ENCODE results near the gene CCDC134.

GRCh38 chr22:41780746-41781505, 19.6 kb upstream of the CCDC134 start:
- no peak for TF ChIP-seq GABPA (IDR thresholded peaks at IDR 0.05; ENCODE audit: low read depth)
- TF ChIP-seq ELF1 (IDR thresholded peaks at IDR 0.05) = no peak
- TF ChIP-seq CTCF (IDR thresholded peaks at IDR 0.05) = no peak
- TF ChIP-seq JUND (IDR thresholded peaks at IDR 0.05) = no peak
